OCI-LY1 (cell line): ENCODE measurements around the gene RTL1.

Experiments
- H2AFZ ChIP-seq: fragments of 200-600 bp; sonication (generic), shearing (Covaris generic); 2 replicates; pipeline ENCODE4 v1.6.0; 2014; ENCODE audit warnings: antibody characterized with exemption, mild to moderate bottlenecking, low read length
- H3F3A ChIP-seq: fragments of 200-600 bp; sonication (generic), shearing (Covaris generic); 2 replicates; pipeline ENCODE4 v1.6.0; 2014; ENCODE audit warnings: mild to moderate bottlenecking, antibody characterized with exemption, low read length, moderate library complexity; ENCODE audit not compliant: insufficient read depth
- H3K27ac ChIP-seq: fragments of 200-600 bp; sonication (generic); 2 replicates; pipeline ENCODE4 v1.5.1; 2014; ENCODE audit warnings: low read length, mixed run types, mild to moderate bottlenecking, low read depth; ENCODE audit not compliant: poor library complexity, severe bottlenecking
- H3K27me3 ChIP-seq: fragments of 200-600 bp; sonication (generic); 2 replicates; pipeline ENCODE4 v1.6.0; 2014; ENCODE audit warnings: antibody characterized with exemption, mild to moderate bottlenecking, low read length, moderate library complexity; ENCODE audit not compliant: insufficient read depth
- H3K36me3 ChIP-seq: fragments of 200-600 bp; sonication (generic); 2 replicates; pipeline ENCODE4 v1.6.1; 2014; ENCODE audit warnings: mild to moderate bottlenecking, antibody characterized with exemption, low read length, moderate library complexity, mixed read lengths; ENCODE audit not compliant: insufficient read depth
- H3K4me1 ChIP-seq: fragments of 200-600 bp; sonication (generic); 2 replicates; pipeline ENCODE4 v1.5.1; 2014; ENCODE audit warnings: mild to moderate bottlenecking, low read length, moderate library complexity; ENCODE audit not compliant: insufficient read depth, severe bottlenecking
- H3K4me2 ChIP-seq: fragments of 200-600 bp; sonication (generic), shearing (Covaris generic); 2 replicates; pipeline ENCODE4 v1.6.1; 2014; ENCODE audit warnings: low read length
- H3K4me3 ChIP-seq: fragments of 200-600 bp; sonication (generic); 2 replicates; pipeline ENCODE4 v1.5.1; 2014; ENCODE audit warnings: low read length, low read depth, mild to moderate bottlenecking, mixed read lengths; ENCODE audit not compliant: poor library complexity, severe bottlenecking
- H3K79me2 ChIP-seq: fragments of 200-600 bp; shearing (Covaris generic); 2 replicates; pipeline ENCODE4 v1.6.1; 2016; ENCODE audit warnings: mixed run types, low read length, mixed read lengths; ENCODE audit not compliant: insufficient read depth
- H3K9ac ChIP-seq: fragments of 200-600 bp; sonication (generic), shearing (Covaris generic); 2 replicates; pipeline ENCODE4 v1.6.1; 2014; ENCODE audit warnings: mild to moderate bottlenecking, low read length, mixed read lengths
- H3K9me2 ChIP-seq: fragments of 200-600 bp; sonication (generic), shearing (Covaris generic); 2 replicates; pipeline ENCODE4 v1.6.1; 2014; ENCODE audit warnings: low read depth, mild to moderate bottlenecking, low read length, mixed read lengths
- H3K9me3 ChIP-seq: fragments of 200-600 bp; shearing (Covaris generic); 2 replicates; pipeline ENCODE4 v1.6.1; 2014; ENCODE audit warnings: low read length, mixed read lengths
- H4K20me1 ChIP-seq: fragments of 200-600 bp; sonication (generic), shearing (Covaris generic); 2 replicates; pipeline ENCODE4 v1.6.0; 2016; ENCODE audit warnings: mild to moderate bottlenecking, low read length; ENCODE audit not compliant: insufficient read depth
- EZH2 ChIP-seq: fragments of 200-600 bp; sonication (generic), shearing (Covaris generic); IDR thresholded peaks from 2 replicates; pipeline ENCODE4 v1.8.0; 2017; ENCODE audit warnings: borderline replicate concordance, mixed run types, mild to moderate bottlenecking, antibody characterized with exemption, low read length, moderate library complexity, mixed read lengths
- TF ChIP-seq, protein P1 (sequence below): fragments of 200-600 bp; sonication (generic), shearing (Covaris generic); IDR thresholded peaks from 2 replicates; pipeline ENCODE4 v1.5.1; 2017; ENCODE audit warnings: mild to moderate bottlenecking, antibody characterized with exemption, low read length, moderate library complexity, mixed read lengths

The RTL1 gene

DNA sequence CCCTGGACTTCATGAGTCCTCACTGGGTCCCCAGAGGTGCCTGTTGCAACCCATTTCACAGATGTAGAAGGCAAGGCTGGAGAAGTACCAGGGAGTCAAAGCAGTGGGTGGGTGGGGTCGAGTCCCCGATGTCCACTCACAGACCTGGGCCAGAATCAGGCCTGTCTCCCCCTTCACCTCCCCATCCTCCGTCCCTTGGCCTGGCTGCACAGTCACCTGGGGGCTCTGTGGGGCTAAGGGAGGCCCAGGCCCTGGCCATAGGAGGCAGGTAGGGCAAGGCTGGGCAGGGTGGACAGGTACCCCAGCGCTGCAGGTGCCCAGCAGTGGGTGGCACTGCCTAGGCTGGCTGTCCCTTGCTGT is 29.5 kb downstream of the RTL1 start:
- H3K9me3 ChIP-seq, result no peaks in the 10 kb centered on the region
- no peaks in the 10 kb centered on the region for H3K79me2 ChIP-seq
- no peak overlapping the region for H3K4me3 ChIP-seq
- no peak for TF ChIP-seq EZH2
- TF ChIP-seq, protein P1, sequence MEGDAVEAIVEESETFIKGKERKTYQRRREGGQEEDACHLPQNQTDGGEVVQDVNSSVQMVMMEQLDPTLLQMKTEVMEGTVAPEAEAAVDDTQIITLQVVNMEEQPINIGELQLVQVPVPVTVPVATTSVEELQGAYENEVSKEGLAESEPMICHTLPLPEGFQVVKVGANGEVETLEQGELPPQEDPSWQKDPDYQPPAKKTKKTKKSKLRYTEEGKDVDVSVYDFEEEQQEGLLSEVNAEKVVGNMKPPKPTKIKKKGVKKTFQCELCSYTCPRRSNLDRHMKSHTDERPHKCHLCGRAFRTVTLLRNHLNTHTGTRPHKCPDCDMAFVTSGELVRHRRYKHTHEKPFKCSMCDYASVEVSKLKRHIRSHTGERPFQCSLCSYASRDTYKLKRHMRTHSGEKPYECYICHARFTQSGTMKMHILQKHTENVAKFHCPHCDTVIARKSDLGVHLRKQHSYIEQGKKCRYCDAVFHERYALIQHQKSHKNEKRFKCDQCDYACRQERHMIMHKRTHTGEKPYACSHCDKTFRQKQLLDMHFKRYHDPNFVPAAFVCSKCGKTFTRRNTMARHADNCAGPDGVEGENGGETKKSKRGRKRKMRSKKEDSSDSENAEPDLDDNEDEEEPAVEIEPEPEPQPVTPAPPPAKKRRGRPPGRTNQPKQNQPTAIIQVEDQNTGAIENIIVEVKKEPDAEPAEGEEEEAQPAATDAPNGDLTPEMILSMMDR, result no peak
- H4K20me1 ChIP-seq, result no peaks in the 10 kb centered on the region
- H3K27ac ChIP-seq, result no peak overlapping the region
- H2AFZ ChIP-seq, result no peak overlapping the region
- no peaks in the 10 kb centered on the region for H3K27me3 ChIP-seq
- H3F3A ChIP-seq, result no peaks in the 10 kb centered on the region
- no peaks in the 10 kb centered on the region for H3K36me3 ChIP-seq
- H3K4me1 ChIP-seq, result no peaks in the 10 kb centered on the region
- H3K9ac ChIP-seq, result no peak overlapping the region
- H3K4me2 ChIP-seq, result no peak overlapping the region
- H3K9me2 ChIP-seq, result no peaks in the 10 kb centered on the region

DNA sequence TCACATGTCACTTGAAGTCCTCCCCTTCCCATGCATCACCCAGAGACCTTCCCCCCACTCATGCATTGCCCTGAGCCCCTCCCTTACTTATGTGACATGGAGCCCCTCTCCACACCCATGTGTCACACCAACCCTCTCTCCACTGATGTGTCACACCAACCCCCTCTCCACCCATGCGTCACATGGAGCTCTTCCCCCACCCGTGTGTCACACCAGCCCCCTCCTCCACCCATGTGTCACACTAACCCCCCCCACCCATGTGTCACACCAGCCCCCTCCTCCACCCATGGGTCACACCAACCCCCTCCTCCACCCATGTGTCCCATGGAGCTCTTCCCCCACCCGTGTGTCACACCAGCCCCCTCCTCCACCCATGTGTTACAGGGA is 30.4 kb downstream of the RTL1 start:
- TF ChIP-seq, protein P1, result no peak
- no peak for TF ChIP-seq EZH2
- Histone ChIP-seq H3K4me2 (no peak overlapping the region), H3K27ac (no peak overlapping the region), H2AFZ (no peak overlapping the region), H3F3A (no peaks in the 10 kb centered on the region), H4K20me1 (no peaks in the 10 kb centered on the region), H3K36me3 (no peaks in the 10 kb centered on the region), H3K9ac (no peak overlapping the region), H3K4me1 (no peaks in the 10 kb centered on the region), H3K79me2 (no peaks in the 10 kb centered on the region), H3K4me3 (no peak overlapping the region), H3K27me3 (no peaks in the 10 kb centered on the region), H3K9me3 (no peaks in the 10 kb centered on the region), H3K9me2 (no peaks in the 10 kb centered on the region)

DNA sequence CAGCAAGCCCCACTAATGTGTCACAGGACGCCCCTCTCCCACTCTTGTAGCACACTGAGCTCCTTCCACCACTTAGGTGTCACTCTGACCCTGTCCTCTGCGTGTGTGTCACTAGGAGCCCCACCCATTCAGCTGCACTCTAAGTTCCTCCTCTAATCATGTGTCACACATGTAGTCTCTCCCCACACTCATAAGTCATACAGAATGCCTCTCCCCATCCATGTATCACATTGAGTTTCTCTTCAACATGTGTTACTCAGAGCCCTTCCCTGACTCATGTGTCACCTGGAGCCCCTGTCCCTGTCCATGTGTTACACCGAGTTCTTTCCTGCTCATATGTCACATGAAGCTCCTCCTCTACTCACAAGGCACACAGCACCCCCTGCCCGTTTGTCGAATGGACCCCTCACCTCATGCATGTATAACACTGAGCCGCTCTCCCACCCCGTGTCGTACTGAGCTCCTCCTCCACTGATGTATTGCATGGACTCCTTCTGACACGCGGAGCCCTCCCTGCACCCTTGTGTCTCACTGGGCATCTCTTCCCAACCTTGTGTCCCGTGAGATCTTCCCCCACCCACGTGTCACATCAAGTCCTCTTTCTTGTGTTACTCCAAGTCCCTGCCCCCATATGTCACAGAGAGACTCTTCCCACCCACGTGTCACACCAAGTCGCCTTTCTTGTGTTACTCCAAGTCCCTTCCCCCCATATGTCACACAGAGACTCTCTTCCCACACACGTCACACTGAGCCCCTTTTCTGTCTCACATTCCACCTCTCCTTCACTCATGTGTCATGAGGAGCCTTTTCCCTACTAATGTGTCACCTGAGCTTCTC is 31.0 kb downstream of the RTL1 start:
- Histone ChIP-seq H3K4me2 (no peak overlapping the region), H3K9ac (no peak overlapping the region), H3K27me3 (no peaks in the 10 kb centered on the region), H3F3A (no peaks in the 10 kb centered on the region), H3K9me2 (no peaks in the 10 kb centered on the region), H3K79me2 (no peaks in the 10 kb centered on the region), H3K27ac (no peak overlapping the region), H3K4me3 (no peak overlapping the region), H3K36me3 (no peaks in the 10 kb centered on the region), H2AFZ (no peak overlapping the region), H3K9me3 (no peaks in the 10 kb centered on the region), H3K4me1 (no peaks in the 10 kb centered on the region), H4K20me1 (no peaks in the 10 kb centered on the region)
- TF ChIP-seq EZH2, result no peak
